Neural progenitor cell (in vitro differentiated cells): ENCODE data around the gene CCDC7.
"Not testable (repeated sequence)": the region's sequence is repeated elsewhere in the genome, so short reads cannot be mapped to it uniquely, and the experiment has no call there.

ENCODE experiments used
- CTCF ChIP-seq: fragments of 200-600 bp; sonication (generic); IDR thresholded peaks from 2 replicates; pipeline ENCODE4 v1.5.1; 2017; ENCODE audit warnings: antibody characterized with exemption, mild to moderate bottlenecking
- EZH2 ChIP-seq: fragments of 200-600 bp; sonication (generic); IDR thresholded peaks from 2 replicates; pipeline ENCODE4 v1.6.1; 2017; ENCODE audit warnings: antibody characterized with exemption, mild to moderate bottlenecking, moderate library complexity
- EZH2phosphoT487 ChIP-seq: fragments of 200-600 bp; sonication (generic); IDR thresholded peaks from 2 replicates; pipeline ENCODE4 v1.6.1; 2017; ENCODE audit warnings: antibody characterized with exemption

GRCh38 chr10:32505762-32506420 is 60.0 kb downstream of the CCDC7 start:
- not testable (repeated sequence) for TF ChIP-seq CTCF, EZH2phosphoT487, EZH2
